Tibial nerve (tissue), 4 donors: ENCODE data around the gene TBC1D7. TPM values are rescaled to one million over a fixed set of nuclear protein-coding genes. Genes with fewer than 3 reads are reported as not detected.

Experiments
- DNase-seq, 2 donors: peaks; one replicate each; pipeline ENCODE4 v3.0.0-alpha.2; 2019; ENCODE audit warnings: low spot score in 2 of 2
- H3K27ac ChIP-seq, 4 donors: fragments of 200-600 bp; sonication (generic) in 3 of 4; one replicate each; pipeline ENCODE4 v1.5.1; 2017 to 2019; ENCODE audit warnings: mild to moderate bottlenecking in 1 of 4
- H3K27me3 ChIP-seq, 2 donors: fragments of 200-600 bp; sonication (generic) in 1 of 2; one replicate each; pipeline versions ENCODE4 v1.5.1 to v1.6.0; 2017 to 2019
- H3K36me3 ChIP-seq, 3 donors: fragments of 200-600 bp; sonication (generic); one replicate each; pipeline ENCODE4 v1.5.1; 2018 to 2019
- H3K4me1 ChIP-seq, 4 donors: fragments of 200-600 bp; sonication (generic) in 3 of 4; one replicate each; pipeline ENCODE4 v1.5.1; 2017 to 2019
- H3K4me3 ChIP-seq, 4 donors: fragments of 200-600 bp; sonication (generic) in 3 of 4; one replicate each; pipeline ENCODE4 v1.5.1; 2017 to 2019; ENCODE audit warnings: mild to moderate bottlenecking in 1 of 4, moderate library complexity in 1 of 4
- H3K9me3 ChIP-seq, 4 donors: fragments of 200-600 bp; sonication (generic) in 3 of 4; one replicate each; pipeline ENCODE4 v1.5.1; 2017 to 2019
- EP300 ChIP-seq, 2 donors: sonication (generic); formaldehyde crosslinking; IDR thresholded peaks; one replicate each; pipeline ENCODE4 v1.6.1; 2017; ENCODE audit warnings: antibody characterized with exemption in 2 of 2, mild to moderate bottlenecking in 1 of 2
- POLR2A ChIP-seq, 2 donors: fragments of 450-650 bp; IDR thresholded peaks; one replicate each; pipeline ENCODE4 v1.6.1; 2017; ENCODE audit warnings: antibody characterized with exemption in 2 of 2, mild to moderate bottlenecking in 2 of 2, moderate library complexity in 2 of 2
- WGBS, 2 donors: methylation state at CpG; one replicate each; pipeline ENCODE4 v1.1.5; 2018; 5-methylcytosine and 5-hydroxymethylcytosine counted together
- total RNA-seq, 4 donors: library from RNA; depleted of rRNA; stranded (reverse); fragments of >200 nt; gene quantifications; one replicate each; pipeline ENCODE4 v1.1.0, GENCODE V29; 2016
- TF ChIP-seq, protein P1 (sequence below), 5 experiments: fragments of 200-600 bp in 3 of 5; fragments of 450-650 bp in 2 of 5; sonication (generic) in 3 of 5; IDR thresholded peaks; one replicate each; pipeline ENCODE4 v1.5.1; 2016 to 2019; ENCODE audit warnings: antibody characterized with exemption in 5 of 5, mild to moderate bottlenecking in 3 of 5, moderate library complexity in 2 of 5

Gene TBC1D7
- total RNA-seq, 4 donors from 2014 or later, result 5.5 to 28.2 (median 7.1) TPM

DNA sequence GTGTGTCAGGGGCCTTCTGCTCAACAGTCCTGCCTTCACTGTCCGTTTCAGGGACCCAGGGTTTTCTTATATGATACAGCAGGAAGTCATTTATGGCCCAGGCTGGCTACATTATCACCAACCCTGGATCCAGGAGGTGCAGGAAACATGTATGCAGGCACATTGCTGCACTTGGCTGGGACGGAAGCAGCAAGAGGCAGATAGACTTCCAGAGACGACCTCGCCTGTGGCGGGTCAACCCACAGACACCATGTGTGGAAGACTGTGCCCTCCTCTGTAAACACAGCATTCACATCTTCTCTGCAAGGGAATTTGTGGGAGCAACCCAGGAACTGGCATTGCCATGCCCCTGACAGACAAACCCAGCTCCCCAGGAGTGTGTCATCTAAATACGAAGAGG, 43.7 kb downstream of the TBC1D7 start:
- DNase-seq, result no peak
- 85 to 94% methylated on average over 6 of the region's 6 CpGs for WGBS, 2 donors

GRCh38 chr6:13283331-13283730, 45.0 kb downstream of the TBC1D7 start:
- WGBS, 2 donors, result 89 to 94% methylated on average over 10 to 14 of the region's 14 CpGs
- peaks cover 0 to 4% (median 0%) of the 10 kb centered on the region in 4 donors for H3K4me1 ChIP-seq
- H3K27ac ChIP-seq, result no peak overlapping the region
- TF ChIP-seq, protein P1, sequence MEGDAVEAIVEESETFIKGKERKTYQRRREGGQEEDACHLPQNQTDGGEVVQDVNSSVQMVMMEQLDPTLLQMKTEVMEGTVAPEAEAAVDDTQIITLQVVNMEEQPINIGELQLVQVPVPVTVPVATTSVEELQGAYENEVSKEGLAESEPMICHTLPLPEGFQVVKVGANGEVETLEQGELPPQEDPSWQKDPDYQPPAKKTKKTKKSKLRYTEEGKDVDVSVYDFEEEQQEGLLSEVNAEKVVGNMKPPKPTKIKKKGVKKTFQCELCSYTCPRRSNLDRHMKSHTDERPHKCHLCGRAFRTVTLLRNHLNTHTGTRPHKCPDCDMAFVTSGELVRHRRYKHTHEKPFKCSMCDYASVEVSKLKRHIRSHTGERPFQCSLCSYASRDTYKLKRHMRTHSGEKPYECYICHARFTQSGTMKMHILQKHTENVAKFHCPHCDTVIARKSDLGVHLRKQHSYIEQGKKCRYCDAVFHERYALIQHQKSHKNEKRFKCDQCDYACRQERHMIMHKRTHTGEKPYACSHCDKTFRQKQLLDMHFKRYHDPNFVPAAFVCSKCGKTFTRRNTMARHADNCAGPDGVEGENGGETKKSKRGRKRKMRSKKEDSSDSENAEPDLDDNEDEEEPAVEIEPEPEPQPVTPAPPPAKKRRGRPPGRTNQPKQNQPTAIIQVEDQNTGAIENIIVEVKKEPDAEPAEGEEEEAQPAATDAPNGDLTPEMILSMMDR (IDR thresholded peaks at IDR 0.05), result no peak
- no peak for TF ChIP-seq EP300 (IDR thresholded peaks at IDR 0.05)
- no peak for TF ChIP-seq POLR2A (IDR thresholded peaks at IDR 0.05)
- H3K9me3 ChIP-seq, result peaks cover 0 to 19% (median 0%) of the 10 kb centered on the region in 4 donors
- DNase-seq, result no peak
- H3K27me3 ChIP-seq, result no peaks in the 10 kb centered on the region
- H3K36me3 ChIP-seq, result peaks cover 0 to 45% (median 0%) of the 10 kb centered on the region in 3 donors
- no peak overlapping the region for H3K4me3 ChIP-seq

More for the DNA sequence above, 43.7 kb downstream of the TBC1D7 start:
- Histone ChIP-seq H3K27me3 (no peaks in the 10 kb centered on the region), H3K27ac (no peak overlapping the region), H3K4me3 (no peak overlapping the region), H3K9me3 (peaks cover 0 to 19% (median 0%) of the 10 kb centered on the region in 4 donors), H3K36me3 (peaks cover 0 to 56% (median 0%) of the 10 kb centered on the region in 3 donors), H3K4me1 (peaks cover 0 to 4% (median 0%) of the 10 kb centered on the region in 4 donors)
- TF ChIP-seq POLR2A (IDR thresholded peaks at IDR 0.05) (no peak), EP300 (IDR thresholded peaks at IDR 0.05) (no peak)
- TF ChIP-seq, protein P1 (IDR thresholded peaks at IDR 0.05), result no peak

GRCh38 chr6:13282393-13283069, 45.8 kb downstream of the TBC1D7 start:
- Histone ChIP-seq H3K27me3 (no peaks in the 10 kb centered on the region), H3K36me3 (peaks cover 0 to 42% (median 0%) of the 10 kb centered on the region in 3 donors), H3K4me3 (no peak overlapping the region), H3K9me3 (peaks cover 0 to 13% (median 0%) of the 10 kb centered on the region in 4 donors), H3K4me1 (peaks cover 0 to 4% (median 0%) of the 10 kb centered on the region in 4 donors), H3K27ac (no peak overlapping the region)
- DNase-seq, result no peak
- TF ChIP-seq, protein P1 (IDR thresholded peaks at IDR 0.05), result no peak
- no peak for TF ChIP-seq EP300 (IDR thresholded peaks at IDR 0.05)
- TF ChIP-seq POLR2A (IDR thresholded peaks at IDR 0.05), result no peak
- WGBS, 2 donors, result 52 to 62% methylated on average over 8 of the region's 8 CpGs

DNA sequence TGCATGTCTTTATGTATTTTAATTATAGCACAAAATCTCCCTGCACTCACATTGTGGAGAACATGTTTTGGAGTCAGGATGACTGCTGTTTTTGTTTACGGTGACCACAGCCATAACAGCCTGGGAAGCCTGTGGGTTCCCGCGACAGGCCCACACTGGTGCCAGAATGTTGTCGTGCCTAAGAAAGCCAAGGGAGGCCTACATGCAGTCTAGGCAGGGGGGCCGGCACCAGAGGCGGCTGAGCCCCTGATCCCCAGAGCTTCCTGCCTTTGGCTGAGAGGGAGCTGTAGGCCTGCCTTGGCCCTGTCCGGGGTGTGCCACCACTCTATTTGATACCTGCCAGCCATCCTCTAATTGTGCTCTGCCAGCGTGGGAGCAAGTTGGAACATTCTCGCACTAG, 46.7 kb downstream of the TBC1D7 start:
- TF ChIP-seq EP300 (IDR thresholded peaks at IDR 0.05) (no peak), POLR2A (IDR thresholded peaks at IDR 0.05) (no peak)
- TF ChIP-seq, protein P1 (IDR thresholded peaks at IDR 0.05), result no peak
- no peak overlapping the region for H3K27ac ChIP-seq
- peaks cover 0 to 41% (median 0%) of the 10 kb centered on the region in 3 donors for H3K36me3 ChIP-seq
- peaks cover 0 to 4% (median 0%) of the 10 kb centered on the region in 4 donors for H3K9me3 ChIP-seq
- H3K27me3 ChIP-seq, result no peaks in the 10 kb centered on the region
- no peak overlapping the region for H3K4me3 ChIP-seq
- peaks cover 0 to 4% (median 0%) of the 10 kb centered on the region in 4 donors for H3K4me1 ChIP-seq
- no peak for DNase-seq
- WGBS, 2 donors, result 63 to 86% methylated on average over 9 of the region's 9 CpGs

- Histone ChIP-seq H3K36me3 (peaks cover 0 to 27% (median 0%) of the 10 kb centered on the region in 3 donors), H3K27ac (no peak overlapping the region), H3K27me3 (no peaks in the 10 kb centered on the region), H3K4me3 (no peak overlapping the region), H3K4me1 (peaks cover 0 to 4% (median 0%) of the 10 kb centered on the region in 4 donors), H3K9me3 (no peaks in the 10 kb centered on the region)
- TF ChIP-seq POLR2A (IDR thresholded peaks at IDR 0.05) (no peak), EP300 (IDR thresholded peaks at IDR 0.05) (no peak)
- TF ChIP-seq, protein P1 (IDR thresholded peaks at IDR 0.05), result no peak
- DNase-seq, result no peak
- 71 to 82% methylated on average over 4 of the region's 4 CpGs for WGBS, 2 donors
These were observed 48.1 kb downstream of the TBC1D7 start for GRCh38 chr6:13280254-13280653.
